GM12891 (cell line): Measurements from ENCODE around the gene STRAP.
"Not testable (repeated sequence)": the region's sequence is repeated elsewhere in the genome, so short reads cannot be mapped to it uniquely, and the experiment has no call there.

Source experiments
- DNase-seq: peaks from one replicate; pipeline ENCODE4 v3.0.0; 2011; ENCODE audit warnings: low spot score; ENCODE audit not compliant: insufficient read length
- FAIRE-seq: peaks from 2 replicates; lab custom pipeline; 2011; peaks lifted over from hg19 to GRCh38; lab: Jason Lieb, UNC
- PAX5 ChIP-seq: IDR thresholded peaks from 2 replicates; pipeline ENCODE4 v1.6.1; 2011; ENCODE audit warnings: low read length, moderate library complexity, mild to moderate bottlenecking; ENCODE audit not compliant: insufficient read depth, severe bottlenecking
- POLR2A ChIP-seq: IDR thresholded peaks from 2 replicates; pipeline ENCODE4 v1.6.1; 2011; ENCODE audit warnings: low read depth, low read length, control low read depth
- POLR2AphosphoS5 ChIP-seq: IDR thresholded peaks from 2 replicates; pipeline ENCODE4 v1.6.1; 2011; ENCODE audit warnings: low read depth, low read length, control low read depth
- POU2F2 ChIP-seq: IDR thresholded peaks from 2 replicates; pipeline ENCODE4 v1.6.1; 2011; ENCODE audit warnings: low read depth, mild to moderate bottlenecking, control low read depth, low read length, moderate library complexity
- SPI1 ChIP-seq: IDR thresholded peaks from 2 replicates; pipeline ENCODE4 v1.6.1; 2011; ENCODE audit warnings: low read depth, low read length, control low read depth
- TAF1 ChIP-seq: IDR thresholded peaks from 2 replicates; pipeline ENCODE4 v1.6.1; 2011; ENCODE audit warnings: low read depth, low read length, control low read depth

The STRAP gene

DNA sequence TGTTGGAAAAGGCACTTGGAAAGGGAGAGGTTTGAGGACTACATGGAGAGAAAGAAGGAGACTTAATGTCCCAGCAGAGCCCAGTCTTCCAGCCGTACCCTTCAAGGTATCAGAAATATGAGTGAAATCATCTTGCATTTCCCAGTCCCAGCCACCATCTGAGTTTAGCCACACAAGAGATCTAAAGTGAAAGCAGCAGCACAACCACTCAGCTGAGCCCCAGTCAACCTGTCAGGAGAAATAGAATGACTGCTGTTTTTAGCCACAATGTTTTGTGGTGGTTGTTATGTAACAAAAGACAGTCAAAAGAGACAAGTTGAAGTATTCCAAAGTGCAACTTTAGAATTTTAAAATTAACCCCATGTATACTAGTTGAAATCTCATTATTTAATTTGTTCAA lies 56.9 kb downstream of the STRAP start:
- TF ChIP-seq POU2F2 = no peak
- TF ChIP-seq PAX5 = no peak
- TF ChIP-seq SPI1 = no peak
- TF ChIP-seq POLR2A = no peak
- TF ChIP-seq TAF1 = no peak
- TF ChIP-seq POLR2AphosphoS5 = no peak
- FAIRE-seq (no peak), DNase-seq (no peak)

DNA sequence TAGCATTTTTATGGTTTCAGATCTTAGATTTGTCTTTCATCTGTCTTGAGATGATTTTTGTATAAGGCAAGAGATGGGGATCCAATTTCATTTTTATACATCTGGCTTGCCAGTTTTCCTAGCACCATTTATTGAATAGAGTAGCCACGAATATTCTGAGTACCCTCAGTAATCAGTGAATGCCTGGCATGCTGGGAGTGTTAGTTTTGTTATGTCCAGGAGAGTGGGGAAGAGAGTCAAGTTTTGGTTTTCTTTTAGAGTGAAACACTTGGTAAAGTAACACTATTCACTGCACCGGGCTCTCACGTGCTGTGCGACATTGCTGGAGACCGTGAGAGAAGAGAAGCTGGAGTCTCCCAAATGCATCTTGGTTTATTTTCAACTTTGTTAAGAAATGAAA lies 60.3 kb downstream of the STRAP start:
- no peak for FAIRE-seq
- TF ChIP-seq POLR2AphosphoS5 = no peak
- DNase-seq = no peak

DNA sequence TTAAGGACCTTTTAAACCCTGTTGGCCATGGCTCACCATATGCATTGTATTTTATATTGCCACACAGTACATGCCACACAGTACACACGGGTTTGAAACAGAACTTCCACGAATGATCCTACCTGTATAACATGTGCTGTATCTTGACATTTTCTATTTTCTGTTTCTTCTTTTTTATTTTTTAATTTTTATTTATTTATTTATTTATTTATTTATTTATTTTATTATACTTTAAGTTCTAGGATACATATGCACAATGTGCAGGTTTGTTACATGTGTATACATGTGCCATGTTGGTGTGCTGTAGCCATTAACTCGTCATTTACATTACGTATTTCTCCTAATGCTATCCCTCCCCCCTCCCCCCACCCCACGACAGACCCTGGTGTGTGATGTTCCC lies 61.3 kb downstream of the STRAP start:
- FAIRE-seq, DNase-seq: not testable (repeated sequence)

DNA sequence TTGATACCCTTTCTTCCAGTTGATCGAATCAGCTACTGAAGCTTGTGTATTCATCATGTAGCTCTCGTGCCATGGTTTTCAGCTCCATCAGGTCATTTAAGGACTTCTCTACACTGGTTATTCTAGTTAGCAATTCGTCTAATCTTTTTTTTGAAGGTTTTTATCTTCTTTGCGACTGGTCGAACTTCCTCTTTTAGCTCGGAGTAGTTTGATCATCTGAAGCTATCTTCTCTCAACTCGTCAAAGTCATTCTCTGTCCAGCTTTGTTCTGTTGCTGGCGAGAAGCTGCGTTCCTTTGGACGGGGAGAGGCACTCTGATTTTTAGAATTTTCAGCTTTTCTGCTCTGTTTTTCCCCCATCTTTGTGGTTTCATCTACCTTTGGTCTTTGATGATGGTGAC lies 66.3 kb downstream of the STRAP start:
- DNase-seq, FAIRE-seq: not testable (repeated sequence)
